GM23338 (cell line): Measurements from ENCODE around the gene SPHK1. TPM values are rescaled to one million over a fixed set of nuclear protein-coding genes. Genes with fewer than 3 reads are reported as not detected.

Experiments
- ATAC-seq: fragments of 200-7000 bp; cut with Tn5 transposase; 3 replicates; pipeline ENCODE4 v1.9.1; 2020
- DNase-seq: peaks from one replicate; pipeline ENCODE4 v3.0.0-alpha.2; 2015; ENCODE audit warnings: low spot score
- H2AFZ ChIP-seq: fragments of 200-600 bp; sonication (generic); 2 replicates; pipeline ENCODE4 v1.8.0; 2016; ENCODE audit warnings: antibody characterized with exemption, mild to moderate bottlenecking, moderate library complexity
- H3F3A ChIP-seq: fragments of 200-600 bp; sonication (generic); replicated peaks from 2 replicates; pipeline ENCODE4 v1.8.0; 2017; ENCODE audit warnings: antibody characterized with exemption, mixed run types, low read depth
- H3K27ac ChIP-seq: fragments of 200-600 bp; sonication (generic); 2 replicates; pipeline ENCODE4 v1.6.1; 2016; ENCODE audit warnings: low read depth
- H3K27me3 ChIP-seq: fragments of 200-600 bp; sonication (generic); 2 replicates; pipeline ENCODE4 v1.8.0; 2016; ENCODE audit warnings: mild to moderate bottlenecking, mixed run types, moderate library complexity; ENCODE audit not compliant: insufficient read depth
- H3K36me3 ChIP-seq: fragments of 200-600 bp; sonication (generic); 2 replicates; pipeline ENCODE4 v1.8.0; 2016; ENCODE audit warnings: mild to moderate bottlenecking; ENCODE audit not compliant: insufficient read depth
- H3K4me1 ChIP-seq: fragments of 200-600 bp; sonication (generic); 2 replicates; pipeline ENCODE4 v1.8.0; 2016; ENCODE audit warnings: mild to moderate bottlenecking, moderate library complexity; ENCODE audit not compliant: insufficient read depth
- H3K4me2 ChIP-seq: fragments of 200-600 bp; sonication (generic); 2 replicates; pipeline ENCODE4 v1.7.1; 2017; ENCODE audit warnings: mixed run types
- H3K4me3 ChIP-seq: fragments of 200-600 bp; sonication (generic); 2 replicates; pipeline ENCODE4 v1.6.1; 2016; ENCODE audit warnings: mixed run types
- H3K79me2 ChIP-seq: fragments of 200-600 bp; sonication (generic); replicated peaks from 2 replicates; pipeline ENCODE4 v1.8.0; 2017; ENCODE audit warnings: mild to moderate bottlenecking; ENCODE audit not compliant: insufficient read depth
- H3K9me2 ChIP-seq: fragments of 200-600 bp; sonication (generic); 2 replicates; pipeline ENCODE4 v1.8.0; 2017; ENCODE audit not compliant: insufficient read depth
- H4K20me1 ChIP-seq: fragments of 200-600 bp; sonication (generic); replicated peaks from 2 replicates; pipeline ENCODE4 v1.8.0; 2017; ENCODE audit warnings: mild to moderate bottlenecking; ENCODE audit not compliant: insufficient read depth
- H3K27ac Mint-ChIP-seq: 2 replicates; pipeline ENCODE4 v1.8.0; 2020; ENCODE audit warnings: inconsistent platforms, mild to moderate bottlenecking, moderate library complexity, mixed read lengths
- H3K27me3 Mint-ChIP-seq: 3 replicates; pipeline ENCODE4 v1.8.0; 2022; ENCODE audit warnings: low read depth, mild to moderate bottlenecking, moderate library complexity, mixed read lengths, inconsistent platforms; ENCODE audit not compliant: insufficient read depth, poor library complexity
- H3K36me3 Mint-ChIP-seq: 3 replicates; pipeline ENCODE4 v1.8.0; 2021; ENCODE audit warnings: low read depth, mild to moderate bottlenecking, inconsistent platforms, moderate library complexity, mixed read lengths
- H3K4me1 Mint-ChIP-seq: 3 replicates; pipeline ENCODE4 v1.8.0; 2020; ENCODE audit warnings: mild to moderate bottlenecking, inconsistent platforms, mixed read lengths
- H3K4me3 Mint-ChIP-seq: 3 replicates; pipeline ENCODE4 v1.8.0; 2021; ENCODE audit warnings: moderate library complexity, mild to moderate bottlenecking, inconsistent platforms, mixed read lengths
- H3K9me3 Mint-ChIP-seq: 3 replicates; pipeline ENCODE4 v1.8.0; 2020; ENCODE audit warnings: moderate library complexity, mild to moderate bottlenecking, inconsistent platforms, mixed read lengths
- CREB1 ChIP-seq: fragments of 250-450 bp; sonication (Bioruptor Pico); IDR thresholded peaks from 2 replicates; pipeline ENCODE4 v1.5.0; 2020; ENCODE audit warnings: low read depth, mild to moderate bottlenecking, moderate library complexity
- EZH2 ChIP-seq: fragments of 200-600 bp; sonication (generic); IDR thresholded peaks from one replicate; pipeline ENCODE4 v1.8.0; 2017; ENCODE audit warnings: antibody characterized with exemption, mild to moderate bottlenecking, low read depth; ENCODE audit not compliant: unreplicated experiment
- REST ChIP-seq: IDR thresholded peaks from one replicate; pipeline ENCODE4 v1.6.1; 2018; ENCODE audit warnings: antibody characterized with exemption; ENCODE audit not compliant: unreplicated experiment
- ZNF331 ChIP-seq: fragments of 250-450 bp; sonication (Bioruptor Pico); IDR thresholded peaks from 2 replicates; pipeline ENCODE4 v1.5.0; 2020; ENCODE audit warnings: low read depth, mild to moderate bottlenecking, moderate library complexity
- polyA plus RNA-seq: library from polyadenylated mRNA; unstranded; fragments of >200 nt; fragmentation: Nextera tagmentation; extraction: Ambion mirVana; gene quantifications from 2 replicates; pipeline ENCODE4 v1.2.1, GENCODE V29; 2016
- total RNA-seq: library from RNA; depleted of rRNA; stranded (reverse); fragments of >200 nt; shearing (Covaris generic); gene quantifications from 2 replicates; pipeline ENCODE4 v1.2.3, GENCODE V29; 2014

SPHK1 gene
- total and polyA plus RNA-seq, 2 experiments from 2014 or later: 1.3 to 3.2 TPM

DNA sequence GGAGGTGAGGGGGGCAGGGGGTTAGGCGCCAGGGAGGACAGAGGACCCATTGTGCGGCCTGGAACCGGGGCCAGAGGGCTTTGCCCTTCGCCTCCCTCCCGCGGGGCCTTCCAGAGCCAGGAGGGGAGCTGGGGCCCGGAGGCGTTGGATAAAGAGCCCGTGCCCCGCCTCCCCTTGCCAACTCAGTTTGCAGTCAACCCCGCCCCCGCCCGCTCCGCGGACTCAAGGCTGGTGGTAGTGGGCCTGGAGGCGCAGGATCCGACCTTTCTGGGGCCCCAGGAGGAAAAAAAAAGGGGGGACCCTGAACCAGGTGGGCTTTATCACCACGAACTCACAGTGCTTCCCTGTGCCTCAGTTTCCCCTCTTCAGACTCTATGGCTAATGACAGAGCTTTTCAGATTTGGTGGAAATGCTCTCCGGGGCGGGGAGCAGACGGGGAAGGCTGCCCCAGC is 2.0 kb upstream of the SPHK1 start:
- ATAC-seq (peak; percentile 20), DNase-seq (peak; percentile 79)
- peak overlapping the region; percentile 98 for H2AFZ ChIP-seq
- peaks cover 10% of the 10 kb centered on the region for H3K4me1 ChIP-seq
- peak overlapping the region; percentile 92 for H3K4me3 Mint-ChIP-seq
- no peaks in the 10 kb centered on the region for H3K9me2 ChIP-seq
- peak overlapping the region; percentile 77; the same call in 1 of the 2 replicates for H3K27ac Mint-ChIP-seq
- no peaks in the 10 kb centered on the region for H3K36me3 ChIP-seq
- H3K36me3 Mint-ChIP-seq: peaks cover 3% of the 10 kb centered on the region; the same call in 1 of the 3 replicates
- peak overlapping the region; percentile 84 for H3K4me3 ChIP-seq
- no peak overlapping the region for H3K27ac ChIP-seq
- no peaks in the 10 kb centered on the region for H3K79me2 ChIP-seq
- no peaks in the 10 kb centered on the region for H4K20me1 ChIP-seq
- H3K27me3 ChIP-seq: peaks cover 60% of the 10 kb centered on the region
- peaks cover 11% of the 10 kb centered on the region; the same call in 1 of the 3 replicates for H3K4me1 Mint-ChIP-seq
- peaks cover 5% of the 10 kb centered on the region; the same call in 1 of the 2 replicates for H3F3A ChIP-seq
- no peaks in the 10 kb centered on the region; the same call in 1 of the 3 replicates for H3K9me3 Mint-ChIP-seq
- H3K4me2 ChIP-seq: peak overlapping the region; percentile 95
- peaks cover 55% of the 10 kb centered on the region for H3K27me3 Mint-ChIP-seq
- no peak for TF ChIP-seq REST
- TF ChIP-seq EZH2: peak; percentile 22

DNA sequence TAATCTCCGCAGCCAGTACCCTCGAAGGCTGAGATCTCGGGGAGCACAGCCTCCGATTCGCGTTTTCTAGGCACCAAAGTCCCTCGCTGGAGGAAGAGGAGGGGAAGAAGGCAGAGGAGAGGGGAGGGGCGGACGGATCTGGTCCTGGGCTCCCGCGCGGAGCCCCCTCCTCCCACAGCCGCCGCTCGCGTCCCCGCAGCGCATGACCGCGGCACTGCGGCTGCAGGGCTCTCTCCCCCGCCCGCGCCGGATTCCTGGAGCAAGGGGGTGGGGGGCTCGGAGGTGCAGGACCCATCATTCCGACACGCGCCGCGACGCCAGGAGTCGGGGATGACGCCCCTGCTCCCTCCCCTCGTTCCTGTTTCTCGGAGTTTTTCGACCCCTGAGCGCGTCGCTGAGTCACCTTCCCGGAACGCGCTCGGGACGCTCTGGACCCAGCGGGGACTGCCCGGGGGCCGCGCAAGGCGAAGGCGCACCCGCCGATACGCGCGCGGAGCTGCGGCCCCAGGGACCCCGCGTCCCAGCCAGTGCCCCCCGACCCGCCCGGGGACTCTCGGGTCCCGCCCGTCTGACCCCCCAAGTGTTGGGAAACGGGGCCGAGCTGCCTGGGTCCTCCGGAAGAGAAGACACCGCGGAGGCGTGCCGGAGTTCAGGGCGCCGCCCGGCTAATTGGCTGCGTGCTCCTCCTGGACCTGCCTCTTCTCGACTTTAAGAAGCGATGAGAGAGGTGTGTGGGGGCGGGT is 1.4 kb upstream of the SPHK1 start:
- Histone ChIP-seq H3K79me2 (no peaks in the 10 kb centered on the region), H3K27ac (no peak overlapping the region), H3K36me3 (no peaks in the 10 kb centered on the region), H3K4me3 (peak overlapping the region; percentile 84), H4K20me1 (no peaks in the 10 kb centered on the region), H2AFZ (peak overlapping the region; percentile 98), H3F3A (peaks cover 5% of the 10 kb centered on the region; the same call in 1 of the 2 replicates), H3K9me2 (no peaks in the 10 kb centered on the region), H3K27me3 (peaks cover 60% of the 10 kb centered on the region), H3K4me1 (peaks cover 10% of the 10 kb centered on the region), H3K4me2 (peak overlapping the region; percentile 95)
- peaks cover 4% of the 10 kb centered on the region; the same call in 1 of the 3 replicates for H3K36me3 Mint-ChIP-seq
- peaks cover 57% of the 10 kb centered on the region for H3K27me3 Mint-ChIP-seq
- H3K4me3 Mint-ChIP-seq: peak overlapping the region; percentile 92
- ATAC-seq (peak; percentile 36), DNase-seq (peak; percentile 87)
- H3K9me3 Mint-ChIP-seq: no peaks in the 10 kb centered on the region; the same call in 2 of the 3 replicates
- H3K27ac Mint-ChIP-seq: peak overlapping the region; percentile 77; the same call in 1 of the 2 replicates
- TF ChIP-seq CREB1 (CRISPR knock-in tag) (0 out of 2 replicates have a peak, but pooled peaks have one; percentile 20), ZNF331 (CRISPR knock-in tag) (no peak), EZH2 (no peak)
- H3K4me1 Mint-ChIP-seq: peaks cover 11% of the 10 kb centered on the region; the same call in 1 of the 3 replicates
